PC-3 (cell line): ENCODE data around the gene MUTYH. TPM values are rescaled to one million over a fixed set of nuclear protein-coding genes. Genes with fewer than 3 reads are reported as not detected.

Source experiments
- ATAC-seq: fragments of 200-7000 bp; cut with Tn5 transposase; 2 replicates; pipeline ENCODE4 v1.9.1; 2020; ENCODE audit warnings: mild to moderate bottlenecking, moderate library complexity
- BruUV-seq: library from RNA; stranded (reverse); fragments of 400-500 nt; replicated peaks from 2 replicates; lab custom pipeline; 2021; lab: Mats Ljungman, UMichigan
- CTCF ChIA-PET: fragments of 300-600 bp; sonication (Branson Sonifier 250); formaldehyde crosslinking; loops from one replicate; lab custom pipeline; 2022; ENCODE audit warnings: antibody characterized with exemption; lab: Charles Lee
- POLR2A ChIA-PET: fragments of 300-600 bp; sonication (Branson Sonifier 250); formaldehyde crosslinking; loops from one replicate; lab custom pipeline; 2022; ENCODE audit warnings: antibody characterized with exemption; ENCODE audit not compliant: unreplicated experiment; lab: Charles Lee
- DNase-seq: peaks from one replicate; pipeline ENCODE4 v3.0.0-alpha.2; 2015
- H2AFZ ChIP-seq: fragments of 300-600 bp; sonication (generic); 2 replicates; pipeline ENCODE4 v1.6.0; 2016; ENCODE audit warnings: antibody characterized with exemption, low read length
- H3F3A ChIP-seq: fragments of 300-600 bp; sonication (generic); one replicate; pipeline ENCODE4 v1.6.0; 2017; ENCODE audit warnings: antibody characterized with exemption, low read length, control low read depth, mild to moderate bottlenecking; ENCODE audit not compliant: unreplicated experiment
- H3K27ac ChIP-seq: fragments of 300-600 bp; sonication (generic); 2 replicates; pipeline ENCODE4 v1.5.1; 2016; ENCODE audit warnings: mild to moderate bottlenecking, low read length
- H3K27me3 ChIP-seq: fragments of 300-600 bp; sonication (generic); 2 replicates; pipeline ENCODE4 v1.6.1; 2016; ENCODE audit warnings: low read length, mixed read lengths
- H3K36me3 ChIP-seq: fragments of 300-600 bp; sonication (generic); 2 replicates; pipeline ENCODE4 v1.6.1; 2016; ENCODE audit warnings: low read depth, mixed run types, low read length, mixed read lengths
- H3K4me1 ChIP-seq: fragments of 300-600 bp; sonication (generic); 2 replicates; pipeline ENCODE4 v1.5.1; 2016; ENCODE audit warnings: low read length; ENCODE audit not compliant: insufficient read depth
- H3K4me2 ChIP-seq: fragments of 300-600 bp; sonication (generic); 2 replicates; pipeline ENCODE4 v1.6.0; 2016; ENCODE audit warnings: low read length
- H3K4me3 ChIP-seq: fragments of 300-600 bp; sonication (generic); 2 replicates; pipeline ENCODE4 v1.5.1; 2016; ENCODE audit warnings: mild to moderate bottlenecking, low read length, mixed read lengths
- H3K79me2 ChIP-seq: fragments of 300-600 bp; sonication (generic); 2 replicates; pipeline ENCODE4 v1.6.1; 2017; ENCODE audit warnings: low read length, mixed read lengths
- H3K9ac ChIP-seq: fragments of 300-600 bp; sonication (generic); 2 replicates; pipeline ENCODE4 v1.6.0; 2016; ENCODE audit warnings: mild to moderate bottlenecking, low read length
- H3K9me2 ChIP-seq: fragments of 300-600 bp; sonication (generic); replicated peaks from 2 replicates; pipeline ENCODE4 v1.6.1; 2016; ENCODE audit warnings: mixed run types, low read length, mixed read lengths
- H3K9me3 ChIP-seq: fragments of 300-600 bp; sonication (generic); 2 replicates; pipeline ENCODE4 v1.6.1; 2016; ENCODE audit warnings: low read length, mixed read lengths
- H4K20me1 ChIP-seq: fragments of 300-600 bp; sonication (generic); 2 replicates; pipeline ENCODE4 v1.6.1; 2016; ENCODE audit warnings: low read length, mixed read lengths
- EZH2 ChIP-seq: fragments of 300-600 bp; sonication (generic); IDR thresholded peaks from one replicate; pipeline ENCODE4 v1.6.1; 2017; ENCODE audit warnings: antibody characterized with exemption, mild to moderate bottlenecking, low read length; ENCODE audit not compliant: unreplicated experiment
- EZH2phosphoT487 ChIP-seq: fragments of 300-600 bp; sonication (generic); IDR thresholded peaks from 2 replicates; pipeline ENCODE4 v1.6.1; 2018; ENCODE audit warnings: mild to moderate bottlenecking, antibody characterized with exemption, low read length, borderline replicate concordance
- intact Hi-C: fragments of 100-400 bp; cut with micrococcal nuclease; formaldehyde crosslinking; loops from 2 replicates; pipeline ENCODE4 v1.9.0; 2023
- total RNA-seq: library from RNA; depleted of rRNA; stranded (reverse); fragments of >200 nt; gene quantifications from 2 replicates; pipeline ENCODE4 v1.2.3, GENCODE V29; 2014
- TF ChIP-seq, protein P1 (sequence below): fragments of 300-600 bp; sonication (generic); conservative IDR thresholded peaks from 2 replicates; pipeline ENCODE4 v1.5.1; 2017; ENCODE audit warnings: antibody characterized with exemption, low read depth, mild to moderate bottlenecking, low read length

Gene MUTYH
- total RNA-seq, 1 experiment from 2014 or later = 22.8 TPM

DNA sequence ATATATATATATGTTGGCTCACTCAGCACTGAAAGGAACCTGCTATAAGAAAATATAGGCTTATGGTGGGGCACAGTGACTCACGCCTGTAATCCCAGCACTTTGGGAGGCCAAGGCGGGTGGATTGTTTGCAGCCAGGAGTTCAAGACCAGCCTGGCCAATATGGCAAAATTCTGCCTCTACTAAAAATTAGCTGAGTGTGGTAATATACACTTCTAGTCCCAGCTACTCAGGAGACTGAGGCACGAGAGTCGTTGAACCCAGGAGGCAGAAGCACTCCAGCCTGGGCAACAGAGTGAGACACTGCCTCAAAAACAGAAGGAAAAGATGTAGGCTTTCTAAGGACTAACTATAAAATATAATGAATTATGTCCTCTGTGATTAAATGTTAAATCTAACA lies 14.6 kb upstream of the MUTYH start:
- peaks cover 3% of the 10 kb centered on the region for H3F3A ChIP-seq
- no peaks in the 10 kb centered on the region for H3K79me2 ChIP-seq
- no peaks in the 10 kb centered on the region for H4K20me1 ChIP-seq
- ATAC-seq = no peak
- H3K9me3 ChIP-seq = no peaks in the 10 kb centered on the region
- H3K9ac ChIP-seq = no peak overlapping the region
- ChIA-PET CTCF (no interaction called here), POLR2A (no interaction called here)
- no peak for DNase-seq
- intact Hi-C loops = no loop called here
- no peak overlapping the region for H3K4me2 ChIP-seq
- H3K27me3 ChIP-seq = no peaks in the 10 kb centered on the region
- TF ChIP-seq, protein P1, sequence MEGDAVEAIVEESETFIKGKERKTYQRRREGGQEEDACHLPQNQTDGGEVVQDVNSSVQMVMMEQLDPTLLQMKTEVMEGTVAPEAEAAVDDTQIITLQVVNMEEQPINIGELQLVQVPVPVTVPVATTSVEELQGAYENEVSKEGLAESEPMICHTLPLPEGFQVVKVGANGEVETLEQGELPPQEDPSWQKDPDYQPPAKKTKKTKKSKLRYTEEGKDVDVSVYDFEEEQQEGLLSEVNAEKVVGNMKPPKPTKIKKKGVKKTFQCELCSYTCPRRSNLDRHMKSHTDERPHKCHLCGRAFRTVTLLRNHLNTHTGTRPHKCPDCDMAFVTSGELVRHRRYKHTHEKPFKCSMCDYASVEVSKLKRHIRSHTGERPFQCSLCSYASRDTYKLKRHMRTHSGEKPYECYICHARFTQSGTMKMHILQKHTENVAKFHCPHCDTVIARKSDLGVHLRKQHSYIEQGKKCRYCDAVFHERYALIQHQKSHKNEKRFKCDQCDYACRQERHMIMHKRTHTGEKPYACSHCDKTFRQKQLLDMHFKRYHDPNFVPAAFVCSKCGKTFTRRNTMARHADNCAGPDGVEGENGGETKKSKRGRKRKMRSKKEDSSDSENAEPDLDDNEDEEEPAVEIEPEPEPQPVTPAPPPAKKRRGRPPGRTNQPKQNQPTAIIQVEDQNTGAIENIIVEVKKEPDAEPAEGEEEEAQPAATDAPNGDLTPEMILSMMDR = no peak
- TF ChIP-seq EZH2 (no peak), EZH2phosphoT487 (no peak)
- H3K4me3 ChIP-seq = no peak overlapping the region
- H3K36me3 ChIP-seq = no peaks in the 10 kb centered on the region
- no peak overlapping the region for H3K27ac ChIP-seq
- BruUV-seq = no TSS peak
- H2AFZ ChIP-seq = no peak overlapping the region
- H3K4me1 ChIP-seq = peaks cover 18% of the 10 kb centered on the region
- H3K9me2 ChIP-seq = no peaks in the 10 kb centered on the region

DNA sequence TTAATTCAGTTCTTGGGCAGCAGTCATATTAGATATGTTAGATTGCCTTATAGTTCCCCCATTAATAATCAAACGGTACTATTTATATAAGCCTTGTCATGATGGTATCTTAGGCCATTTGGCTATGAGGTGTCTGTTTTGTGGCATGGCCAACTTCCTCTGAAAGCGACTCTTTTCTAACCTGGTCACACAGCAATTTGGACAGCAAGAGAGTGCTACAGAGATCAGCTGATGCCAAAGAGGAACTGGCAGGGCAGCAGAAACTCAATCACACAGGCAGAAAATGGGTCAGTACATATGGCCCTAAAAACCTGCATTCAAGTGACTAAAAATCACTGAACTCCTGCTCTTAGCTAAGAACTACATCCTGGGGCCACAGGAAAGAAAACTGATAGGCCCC lies 13.4 kb upstream of the MUTYH start:
- Histone ChIP-seq H3K79me2 (no peaks in the 10 kb centered on the region), H3K36me3 (no peaks in the 10 kb centered on the region), H2AFZ (no peak overlapping the region), H3K9ac (no peak overlapping the region), H3K9me3 (no peaks in the 10 kb centered on the region), H3K4me1 (peaks cover 17% of the 10 kb centered on the region), H3K9me2 (no peaks in the 10 kb centered on the region), H3F3A (peaks cover 3% of the 10 kb centered on the region), H3K27me3 (no peaks in the 10 kb centered on the region), H4K20me1 (no peaks in the 10 kb centered on the region), H3K4me2 (no peak overlapping the region), H3K27ac (no peak overlapping the region), H3K4me3 (no peak overlapping the region)
- ATAC-seq (no peak), DNase-seq (no peak)
- BruUV-seq = no TSS peak
- CTCF ChIA-PET = no interaction called here
- TF ChIP-seq EZH2 (no peak), EZH2phosphoT487 (no peak)
- TF ChIP-seq, protein P1 = no peak
- POLR2A ChIA-PET = no interaction called here
- intact Hi-C loops = no loop called here

DNA sequence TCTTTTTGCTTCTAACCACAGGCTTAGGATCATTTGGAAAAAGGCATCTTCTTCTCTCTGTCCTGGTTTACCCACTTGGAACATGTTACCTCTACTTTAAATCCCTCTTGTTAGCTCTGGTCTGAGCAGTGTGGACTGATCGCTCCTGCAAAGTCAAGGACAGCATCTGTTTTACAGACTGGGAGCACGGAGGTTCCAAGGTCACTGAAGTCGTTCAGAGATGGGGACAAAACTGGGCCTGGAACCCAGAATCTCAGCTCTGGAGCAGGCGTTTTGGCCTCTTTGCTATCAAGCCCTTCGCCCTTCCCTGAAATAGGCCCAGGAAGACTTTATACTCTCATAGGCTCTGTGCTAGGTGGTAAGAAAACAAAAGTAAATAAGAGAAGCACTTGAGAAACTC lies 11.3 kb upstream of the MUTYH start:
- Histone ChIP-seq H3K27ac (no peak overlapping the region), H3K4me1 (peaks cover 27% of the 10 kb centered on the region), H3K9me2 (no peaks in the 10 kb centered on the region), H3K27me3 (no peaks in the 10 kb centered on the region), H3K9me3 (no peaks in the 10 kb centered on the region), H2AFZ (no peak overlapping the region), H3K4me2 (no peak overlapping the region), H3F3A (peaks cover 3% of the 10 kb centered on the region), H3K4me3 (no peak overlapping the region), H3K9ac (no peak overlapping the region), H3K36me3 (no peaks in the 10 kb centered on the region), H4K20me1 (no peaks in the 10 kb centered on the region), H3K79me2 (no peaks in the 10 kb centered on the region)
- ChIA-PET POLR2A (interaction anchor here (0.5 to 0.7 kb wide), 2 partner anchors 11 to 48 kb away, joined by 4 to 8 read pairs; partner anchors contain the start of genes MUTYH and TOE1), CTCF (no interaction called here)
- TF ChIP-seq EZH2phosphoT487 = no peak
- TF ChIP-seq, protein P1 = no peak
- TF ChIP-seq EZH2 = no peak
- BruUV-seq = no TSS peak
- no peak for DNase-seq
- intact Hi-C loops = no loop called here
- ATAC-seq = no peak
